ENCODE measurements around the gene AKIRIN1.
"Not testable (repeated sequence)": the region's sequence is repeated elsewhere in the genome, so short reads cannot be mapped to it uniquely, and the experiment has no call there.

The AKIRIN1 gene

GRCh38 chr1:38973659-38974437, 17.2 kb upstream of the AKIRIN1 start:
- Histone ChIP-seq H3K27me3 (ENCODE audit: insufficient read depth, low read depth, severe bottlenecking) (no peaks in the 10 kb centered on the region), H3K27ac (no peak overlapping the region), H3K4me3 (ENCODE audit: low read depth, low read length) (no peak overlapping the region), H3K9me3 (ENCODE audit: severe bottlenecking) (peaks cover 10% of the 10 kb centered on the region), H3K36me3 (no peaks in the 10 kb centered on the region)
- no peak for DNase-seq
- TF ChIP-seq CTCF (IDR thresholded peaks at IDR 0.05; ENCODE audit: low read depth, low read length) = no peak

DNA sequence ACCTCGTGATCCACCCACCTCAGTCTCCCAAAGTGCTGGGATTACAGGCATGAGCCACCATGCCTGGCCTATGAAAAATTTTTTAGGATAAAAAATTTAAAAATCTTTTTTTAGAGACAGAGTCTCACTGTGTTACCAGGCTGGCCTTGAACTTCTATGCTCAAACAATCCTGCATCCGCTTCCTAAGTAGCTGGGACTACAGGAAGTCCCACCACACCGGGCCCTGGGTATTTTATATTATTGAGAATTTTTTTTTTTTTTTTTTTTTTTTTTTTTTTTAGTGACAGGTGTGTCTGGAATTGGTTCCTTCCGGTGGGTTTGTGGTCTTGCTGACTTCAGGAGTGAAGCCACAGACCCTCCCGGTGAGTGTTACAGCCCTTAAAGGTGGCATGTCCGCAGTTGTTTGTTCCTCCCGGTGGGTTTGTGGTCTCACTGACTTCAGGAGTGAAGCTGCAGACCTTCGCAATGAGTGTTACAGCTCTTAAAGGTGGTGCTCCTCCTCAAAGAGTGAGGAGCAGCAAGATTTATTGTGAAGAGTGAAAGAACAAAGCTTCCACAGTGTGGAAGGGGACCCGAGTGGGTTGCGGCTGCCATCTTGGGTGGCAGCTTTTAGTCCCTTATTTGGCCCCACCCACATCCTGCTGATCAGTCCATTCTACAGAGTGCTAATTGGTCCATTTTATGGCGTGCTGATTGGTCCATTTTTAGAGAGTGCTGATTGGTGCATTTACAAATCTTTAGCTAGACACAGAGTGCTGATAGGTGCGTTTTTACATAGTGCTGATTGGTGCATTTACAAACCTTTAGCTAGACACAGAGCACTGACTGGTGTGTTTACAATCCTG, 13.5 kb upstream of the AKIRIN1 start:
- not testable (repeated sequence) for H3K27me3 ChIP-seq (ENCODE audit: insufficient read depth, low read depth, severe bottlenecking); H3K36me3 ChIP-seq; H3K4me3 ChIP-seq (ENCODE audit: low read depth, low read length); H3K27ac ChIP-seq; DNase-seq
- peaks cover 10% of the 10 kb centered on the region for H3K9me3 ChIP-seq (ENCODE audit: severe bottlenecking)

DNA sequence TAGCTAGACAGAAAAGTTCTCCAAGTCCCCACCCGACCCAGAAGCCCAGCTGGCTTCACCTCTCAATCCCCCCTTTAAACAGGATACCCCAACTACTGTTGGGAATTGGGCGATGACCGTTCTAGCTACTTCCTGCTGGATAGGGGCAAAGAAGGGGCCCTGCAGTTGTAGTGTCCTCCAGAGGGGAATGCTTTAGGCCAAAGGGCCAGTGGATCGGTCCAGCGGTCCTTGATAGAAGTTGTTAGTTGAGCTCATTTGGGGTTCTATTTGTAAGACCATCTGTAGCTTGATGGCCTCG, 12.9 kb upstream of the AKIRIN1 start:
- not testable (repeated sequence) for H3K27me3 ChIP-seq (ENCODE audit: insufficient read depth, low read depth, severe bottlenecking); H3K27ac ChIP-seq; H3K36me3 ChIP-seq; H3K4me3 ChIP-seq (ENCODE audit: low read depth, low read length)
- DNase-seq = peak; percentile 24
- H3K9me3 ChIP-seq (ENCODE audit: severe bottlenecking) = peaks cover 10% of the 10 kb centered on the region

DNA sequence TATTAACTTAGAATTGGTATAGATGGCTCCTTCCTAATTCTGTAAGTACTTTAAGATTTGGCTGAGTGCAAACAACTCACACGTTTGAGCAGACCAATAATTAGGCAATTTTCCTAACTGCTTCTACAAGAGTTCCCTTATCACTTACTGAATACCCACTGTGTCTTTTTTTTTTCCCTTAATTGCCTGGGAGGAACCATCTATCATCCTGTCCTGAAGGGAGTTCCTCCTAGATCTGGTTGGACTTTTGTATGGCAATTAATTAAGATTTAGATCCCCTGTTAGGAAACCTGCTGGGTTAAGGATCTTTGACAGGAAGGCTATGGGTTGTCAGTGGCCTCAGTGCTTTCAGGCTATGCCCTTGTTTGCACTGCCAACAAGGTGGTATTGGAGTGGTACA, 11.7 kb upstream of the AKIRIN1 start:
- not testable (repeated sequence) for H3K27ac ChIP-seq; H3K27me3 ChIP-seq (ENCODE audit: insufficient read depth, low read depth, severe bottlenecking); H3K4me3 ChIP-seq (ENCODE audit: low read depth, low read length); DNase-seq; H3K36me3 ChIP-seq
- H3K9me3 ChIP-seq (ENCODE audit: severe bottlenecking) = peaks cover 10% of the 10 kb centered on the region

GRCh38 chr1:38989979-38990378, 1.1 kb upstream of the AKIRIN1 start:
- no peaks in the 10 kb centered on the region for H3K27me3 ChIP-seq (ENCODE audit: insufficient read depth, low read depth, severe bottlenecking)
- H3K9me3 ChIP-seq (ENCODE audit: severe bottlenecking) = no peaks in the 10 kb centered on the region
- TF ChIP-seq CTCF (IDR thresholded peaks at IDR 0.05; ENCODE audit: low read depth, low read length) = no peak
- peak overlapping the region; percentile 83 for H3K27ac ChIP-seq
- no peak for DNase-seq
- H3K4me3 ChIP-seq (ENCODE audit: low read depth, low read length) = peak overlapping the region; percentile 66
- peaks cover 21% of the 10 kb centered on the region for H3K36me3 ChIP-seq

DNA sequence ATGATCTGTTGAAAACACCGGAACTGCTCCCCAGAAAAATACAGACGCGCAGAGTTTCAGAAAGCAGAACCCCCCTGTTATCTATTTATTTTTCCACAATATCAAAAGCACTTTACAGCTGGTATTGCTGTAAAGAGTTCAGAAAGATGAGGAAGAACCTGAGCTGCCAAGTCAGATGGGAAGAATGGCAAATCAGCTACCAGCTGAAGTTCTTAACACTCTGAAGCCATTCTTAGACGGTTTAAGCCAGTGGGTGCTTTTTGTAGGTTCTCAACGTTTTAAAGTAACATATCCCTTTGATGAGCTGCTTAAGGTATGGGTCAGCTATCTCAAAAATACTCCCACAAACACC, 714 bp upstream of the AKIRIN1 start:
- TF ChIP-seq CTCF (IDR thresholded peaks at IDR 0.05; ENCODE audit: low read depth, low read length) = no peak
- Histone ChIP-seq H3K4me3 (ENCODE audit: low read depth, low read length) (peak overlapping the region; percentile 66), H3K36me3 (peaks cover 24% of the 10 kb centered on the region), H3K27ac (peak overlapping the region; percentile 83), H3K9me3 (ENCODE audit: severe bottlenecking) (no peaks in the 10 kb centered on the region), H3K27me3 (ENCODE audit: insufficient read depth, low read depth, severe bottlenecking) (no peaks in the 10 kb centered on the region)
- no peak for DNase-seq

GRCh38 chr1:38991638-38992411, 749 bp downstream of the AKIRIN1 start:
- Histone ChIP-seq H3K36me3 (peaks cover 31% of the 10 kb centered on the region), H3K27me3 (ENCODE audit: insufficient read depth, low read depth, severe bottlenecking) (no peaks in the 10 kb centered on the region), H3K27ac (peak overlapping the region; percentile 91), H3K4me3 (ENCODE audit: low read depth, low read length) (peak overlapping the region; percentile 96), H3K9me3 (ENCODE audit: severe bottlenecking) (no peaks in the 10 kb centered on the region)
- peak; percentile 42 for DNase-seq
- no peak for TF ChIP-seq CTCF (IDR thresholded peaks at IDR 0.05; ENCODE audit: low read depth, low read length)
